Myocyte (in vitro differentiated cells): ENCODE data around the gene SUPT3H. TPM values are rescaled to one million over a fixed set of nuclear protein-coding genes. Genes with fewer than 3 reads are reported as not detected.
A peak's percentile ranks its signal among the peaks of the same experiment; 100 is the strongest.
"Not testable (repeated sequence)": the region's sequence is repeated elsewhere in the genome, so short reads cannot be mapped to it uniquely, and the experiment has no call there.

Source experiments
- DNase-seq: peaks from one replicate; pipeline ENCODE4 v3.0.0-alpha.2; 2012; ENCODE audit warnings: low read depth
- total RNA-seq: library from RNA; depleted of rRNA; stranded (reverse); fragments of >200 nt; gene quantifications from 2 replicates; pipeline ENCODE4 v1.2.3, GENCODE V29; 2014

The SUPT3H gene
- total RNA-seq, 1 donor from 2014 or later, result 7.8 TPM

- no peak for DNase-seq
Observed at GRCh38 chr6:45073771-45074170, 304.0 kb downstream of the SUPT3H start.

GRCh38 chr6:45072673-45073072 is 305.1 kb downstream of the SUPT3H start:
- peak; percentile 11 for DNase-seq

GRCh38 chr6:45072016-45072415 is 305.7 kb downstream of the SUPT3H start:
- no peak for DNase-seq

- no peak for DNase-seq
Observed at GRCh38 chr6:45069091-45069490, 308.6 kb downstream of the SUPT3H start.

GRCh38 chr6:45067446-45067845 is 310.3 kb downstream of the SUPT3H start:
- not testable (repeated sequence) for DNase-seq

GRCh38 chr6:45062659-45063058 is 315.1 kb downstream of the SUPT3H start:
- DNase-seq, result not testable (repeated sequence)

- DNase-seq, result no peak
Observed at GRCh38 chr6:45057711-45058110, 320.0 kb downstream of the SUPT3H start.

GRCh38 chr6:45054610-45055009 is 323.1 kb downstream of the SUPT3H start:
- no peak for DNase-seq

- DNase-seq, result no peak
Observed at GRCh38 chr6:45052325-45052724, 325.4 kb downstream of the SUPT3H start.

- no peak for DNase-seq
Observed at GRCh38 chr6:45049188-45049843, 328.4 kb downstream of the SUPT3H start.

- DNase-seq, result no peak
Observed at GRCh38 chr6:45047573-45047972, 330.2 kb downstream of the SUPT3H start.

- DNase-seq, result no peak
Observed at GRCh38 chr6:45045253-45045601, 332.5 kb downstream of the SUPT3H start.

- DNase-seq, result no peak
Observed at GRCh38 chr6:45044510-45045252, 333.1 kb downstream of the SUPT3H start.

GRCh38 chr6:45044086-45044485 is 333.6 kb downstream of the SUPT3H start:
- DNase-seq, result no peak

- DNase-seq, result not testable (repeated sequence)
Observed at GRCh38 chr6:45042673-45043072, 335.1 kb downstream of the SUPT3H start.

- DNase-seq, result no peak
Observed at GRCh38 chr6:45038226-45038625, 339.5 kb downstream of the SUPT3H start.

- no peak for DNase-seq
Observed at GRCh38 chr6:45036103-45036502, 341.6 kb downstream of the SUPT3H start.

GRCh38 chr6:45032426-45032825 is 345.3 kb downstream of the SUPT3H start:
- DNase-seq, result no peak

GRCh38 chr6:45031601-45032000 is 346.1 kb downstream of the SUPT3H start:
- peak; percentile 33 for DNase-seq

- DNase-seq, result no peak
Observed at GRCh38 chr6:45027126-45027525, 350.6 kb downstream of the SUPT3H start.

GRCh38 chr6:45026003-45026516 is 351.7 kb downstream of the SUPT3H start:
- no peak for DNase-seq

GRCh38 chr6:45024610-45025009 is 353.1 kb downstream of the SUPT3H start:
- DNase-seq, result no peak

GRCh38 chr6:45021676-45022075 is 356.1 kb downstream of the SUPT3H start:
- peak; percentile 6 for DNase-seq
